Stimulated activated CD4-positive, alpha-beta T cell treated with anti-CD3 and anti-CD28 coated beads, Interleukin-12 subunit alpha, Interleukin-12 subunit beta, amount 100 ng/mL, for 48 hours (primary cell): ENCODE results near the gene HES2.
"Not testable (repeated sequence)": the region's sequence is repeated elsewhere in the genome, so short reads cannot be mapped to it uniquely, and the experiment has no call there.

Source experiments
- DNase-seq, 3 donors: peaks; one replicate each; pipeline ENCODE4 v3.0.0-alpha.2; 2020; ENCODE audit warnings: low read depth in 2 of 3, low spot score in 1 of 3

HES2 gene

DNA sequence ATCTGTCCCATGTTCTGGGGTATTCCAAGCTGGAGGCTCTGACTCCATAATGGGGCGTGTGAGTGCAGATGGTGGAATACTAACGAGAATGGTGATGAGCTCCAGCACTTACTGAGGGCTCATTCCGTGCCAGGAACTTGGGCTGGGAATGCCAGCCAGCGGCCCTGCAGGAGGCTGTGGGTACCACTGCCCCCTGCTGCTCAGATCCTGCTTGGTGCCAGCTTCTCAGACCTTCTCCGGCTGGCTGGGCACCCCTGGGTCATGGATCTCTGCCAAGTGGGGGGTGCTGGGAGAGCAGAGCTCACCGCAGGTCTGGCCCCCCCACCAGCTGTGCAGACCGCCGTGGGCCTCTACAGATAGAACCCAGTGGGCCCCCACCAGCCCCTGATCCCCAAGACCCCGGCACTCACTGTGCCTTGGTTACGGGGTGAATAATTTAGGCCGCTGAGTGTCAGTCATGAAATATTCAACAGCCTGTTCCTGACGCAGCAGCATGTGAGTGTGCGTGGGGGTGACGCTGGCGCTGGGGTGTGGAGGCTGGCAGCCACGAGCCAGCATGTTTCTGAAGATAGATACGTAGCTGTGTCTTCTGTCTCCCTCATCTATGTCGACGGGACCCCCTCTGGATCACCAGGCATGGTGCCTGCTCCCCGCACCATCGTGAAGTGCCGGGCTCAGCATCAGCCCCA lies 17.4 kb upstream of the HES2 start:
- DNase-seq, result not testable (repeated sequence)

DNA sequence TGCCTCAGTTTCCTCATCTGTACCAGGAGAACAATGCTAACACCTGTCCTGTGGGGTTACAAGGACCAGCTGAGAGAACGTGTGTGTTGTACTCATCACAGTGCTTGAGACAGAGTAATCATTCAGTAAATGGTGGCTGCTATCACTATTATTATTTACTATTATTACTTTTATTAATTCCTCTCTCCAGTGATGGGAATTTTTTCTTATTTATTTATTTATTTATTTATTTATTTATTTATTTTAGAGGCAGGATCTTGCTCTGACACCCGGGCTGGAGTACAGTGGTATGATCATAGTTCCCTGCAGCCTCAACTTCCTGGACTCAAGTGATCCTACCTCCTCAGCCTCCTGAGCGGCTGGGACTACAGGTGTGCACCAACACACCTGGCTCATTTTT lies 16.6 kb upstream of the HES2 start:
- not testable (repeated sequence) for DNase-seq

GRCh38 chr1:6435547-6435946 lies 15.8 kb upstream of the HES2 start:
- DNase-seq, result no peak

DNA sequence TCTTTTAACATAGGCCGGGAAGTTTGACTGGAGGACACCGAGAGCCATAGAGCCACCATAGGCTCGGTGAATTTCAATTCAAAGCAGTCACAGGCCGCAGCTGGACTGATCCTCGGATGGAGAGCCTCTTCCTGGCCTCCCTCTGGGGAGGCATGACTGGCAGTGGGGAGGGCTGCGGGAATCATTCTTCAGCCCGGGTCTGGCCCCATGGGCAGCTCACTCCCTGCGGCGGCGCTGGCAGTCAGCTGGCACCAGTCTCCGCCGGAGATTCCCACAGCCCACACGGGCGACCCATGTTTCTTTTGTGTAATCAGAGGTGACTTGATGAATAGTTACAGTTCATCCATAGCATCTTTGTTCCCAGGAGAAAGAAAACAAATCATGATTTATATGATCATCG lies 15.4 kb upstream of the HES2 start:
- no peak for DNase-seq

- no peak for DNase-seq
These were observed 14.5 kb upstream of the HES2 start for GRCh38 chr1:6434186-6434585.

GRCh38 chr1:6431645-6432579 lies 12.2 kb upstream of the HES2 start:
- DNase-seq, result not testable (repeated sequence)

- DNase-seq, result not testable (repeated sequence)
These were observed 10.1 kb upstream of the HES2 start for GRCh38 chr1:6429660-6430411.

- not testable (repeated sequence) for DNase-seq
These were observed 8.7 kb upstream of the HES2 start for GRCh38 chr1:6428453-6428852.

DNA sequence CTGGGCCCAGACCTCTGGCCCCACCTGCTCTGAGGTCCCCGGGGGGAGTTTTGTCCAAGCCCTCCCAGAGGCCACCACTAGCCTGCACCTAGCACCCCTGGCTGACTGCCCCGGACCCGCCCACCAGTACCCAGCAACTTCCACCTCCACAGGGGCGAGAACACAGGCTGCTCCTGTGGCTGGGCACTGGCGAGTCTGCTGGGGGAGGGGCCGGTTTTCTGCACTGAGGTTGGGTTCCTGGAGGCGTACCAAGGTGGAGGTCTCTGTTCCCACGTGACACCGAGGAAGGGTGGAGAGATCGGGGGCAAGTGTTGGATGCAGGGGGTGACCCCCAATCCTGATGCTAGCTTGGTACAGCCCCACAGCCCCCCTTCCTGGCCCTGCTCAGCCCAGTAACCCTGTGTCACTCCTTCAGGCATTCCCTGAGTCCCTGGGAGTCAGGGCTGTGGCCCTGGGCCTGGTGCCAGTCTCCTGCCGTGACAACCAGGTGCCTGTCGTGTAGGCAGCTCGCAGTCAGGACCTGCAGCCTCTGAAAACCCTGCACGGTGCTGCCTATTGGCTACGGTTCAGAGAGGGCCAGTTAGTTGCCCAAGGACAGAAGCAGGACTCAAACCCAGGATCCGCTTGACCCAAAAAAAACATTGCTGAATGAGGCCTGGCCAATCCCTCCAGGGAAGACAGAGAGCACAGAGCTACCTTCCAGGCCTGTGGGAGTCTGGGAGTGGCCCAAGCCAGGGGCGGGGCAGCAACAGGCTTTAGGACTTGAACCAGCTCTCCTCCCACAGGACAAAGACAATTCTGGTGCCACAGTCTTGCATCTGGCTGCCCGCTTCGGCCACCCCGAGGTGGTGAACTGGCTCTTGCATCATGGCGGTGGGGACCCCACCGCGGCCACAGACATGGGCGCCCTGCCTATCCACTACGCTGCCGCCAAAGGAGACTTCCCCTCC lies 8.0 kb upstream of the HES2 start:
- DNase-seq, result no peak

- no peak for DNase-seq
These were observed 7.2 kb upstream of the HES2 start for GRCh38 chr1:6426972-6427350.

- DNase-seq, result no peak
These were observed 6.7 kb upstream of the HES2 start for GRCh38 chr1:6426277-6426971.

- no peak for DNase-seq
These were observed 5.9 kb upstream of the HES2 start for GRCh38 chr1:6425658-6426057.

- DNase-seq, result no peak
These were observed 5.2 kb upstream of the HES2 start, which contains the start of gene ESPN for GRCh38 chr1:6424619-6425593. ESPN (plus strand) TSS chr1:6424776; CDS start chr1:6424956, 180 bp downstream.

- no peak for DNase-seq
These were observed 4.4 kb upstream of the HES2 start for GRCh38 chr1:6424000-6424565.

DNA sequence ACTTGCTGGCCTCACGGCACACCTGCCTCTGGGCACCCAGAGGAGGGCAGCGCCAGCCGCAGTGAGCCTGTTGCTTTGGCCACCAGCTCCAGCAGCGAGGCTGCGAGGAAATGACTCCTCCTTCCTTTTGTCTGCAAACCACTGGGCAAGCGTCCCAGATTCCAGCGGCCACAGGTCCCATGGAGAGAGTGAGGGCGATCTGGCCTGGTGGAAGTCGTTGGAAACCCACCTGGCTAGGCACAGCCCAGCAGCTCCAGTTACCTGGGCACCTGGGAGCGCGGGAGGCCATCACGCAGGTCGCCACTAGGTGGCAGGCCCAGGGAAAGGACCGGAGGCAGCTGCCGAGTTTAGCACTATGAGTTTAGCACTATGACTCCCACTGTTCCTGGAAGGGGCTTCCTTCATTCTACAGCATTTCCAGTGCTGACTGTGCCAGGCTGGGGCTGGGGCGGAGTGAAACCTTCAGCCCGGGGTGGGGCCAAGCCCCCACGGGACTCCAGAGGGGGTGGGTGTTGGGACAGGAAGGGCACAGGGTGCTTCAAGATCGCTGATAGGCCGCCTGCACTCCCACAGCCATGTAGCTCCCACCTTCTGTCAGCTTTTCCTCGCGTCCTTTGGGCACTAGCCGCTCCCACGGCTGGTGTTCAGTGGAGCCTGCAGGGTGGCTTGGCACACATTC lies 3.7 kb upstream of the HES2 start:
- peak; percentile 46 to 72 (median 58) for DNase-seq

DNA sequence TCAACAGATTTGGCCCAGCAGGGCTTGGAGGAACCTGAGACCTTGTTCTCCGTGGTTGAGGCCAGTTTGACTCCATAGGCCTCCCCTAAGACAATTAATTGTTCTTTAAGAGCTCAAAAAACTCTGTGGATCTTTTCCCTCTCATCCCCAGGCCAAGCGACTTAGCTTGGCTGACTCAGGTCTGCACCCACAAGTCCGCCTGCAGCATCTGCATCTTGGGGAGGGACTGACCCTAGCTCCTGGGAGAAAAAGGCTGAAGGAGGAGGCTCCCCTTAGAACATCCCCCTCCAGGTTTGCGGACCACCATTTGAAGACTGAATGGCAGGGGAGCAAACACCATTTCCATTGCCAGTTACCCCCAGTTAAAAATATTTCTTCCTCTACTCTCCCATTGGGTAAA lies 1.5 kb upstream of the HES2 start:
- DNase-seq, result no peak

DNA sequence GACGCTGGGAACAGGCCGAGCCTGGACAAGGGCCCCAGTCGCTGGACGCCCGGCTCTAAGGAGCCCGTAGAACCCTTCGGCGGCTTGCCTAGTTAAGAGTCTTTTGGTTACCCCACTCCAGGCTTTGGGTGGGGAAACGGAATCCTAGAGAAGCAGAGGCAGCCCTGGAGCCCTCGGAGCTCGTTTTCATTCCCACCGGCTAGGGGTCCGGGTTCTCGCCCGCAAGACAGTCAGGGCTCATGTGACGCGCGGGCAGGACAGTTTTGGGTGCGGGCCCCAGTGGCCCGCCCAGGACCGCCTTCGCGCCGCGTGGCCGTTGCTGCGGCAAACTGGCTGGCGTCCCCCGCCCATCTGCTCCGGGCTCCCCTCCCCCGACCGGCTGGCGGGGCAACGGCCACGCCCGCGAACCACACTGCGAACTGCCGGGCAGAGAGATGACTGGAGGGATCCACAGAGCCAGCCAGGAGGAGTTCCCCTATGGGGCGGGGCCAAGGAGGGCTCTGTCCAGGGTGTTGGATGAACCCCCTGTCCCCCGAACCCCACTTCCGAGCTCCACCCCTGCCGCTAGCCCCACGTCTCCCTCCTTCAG lies 829 bp upstream of the HES2 start:
- no peak for DNase-seq
